Smooth muscle cell of the coronary artery (primary cell): ENCODE data around the gene SMAD7. TPM values are rescaled to one million over a fixed set of nuclear protein-coding genes. Genes with fewer than 3 reads are reported as not detected.

Experiments used
- total RNA-seq: library from RNA; depleted of rRNA; stranded (reverse); fragments of >200 nt; gene quantifications from 2 replicates; pipeline ENCODE4 v1.2.3, GENCODE V29; 2014; ENCODE audit warnings: low replicate concordance

Gene SMAD7
- 25.2 and 102 TPM in 2 replicates for total RNA-seq

GRCh38 chr18:48950536-48951447, at the start of gene SMAD7:
SMAD7 (minus strand) TSS chr18:48950965; CDS start chr18:48950424, 541 bp downstream.

